GM18873 (cell line): ENCODE measurements around the gene CLASP2.

Experiments used
- ATAC-seq: cut with Tn5 transposase; IDR thresholded peaks from one replicate; pipeline ENCODE4 v1.9.1; 2021; ENCODE audit warnings: mild to moderate bottlenecking, moderate library complexity, moderate number of reproducible peaks; ENCODE audit not compliant: unreplicated experiment, low FRiP score

Gene CLASP2

DNA sequence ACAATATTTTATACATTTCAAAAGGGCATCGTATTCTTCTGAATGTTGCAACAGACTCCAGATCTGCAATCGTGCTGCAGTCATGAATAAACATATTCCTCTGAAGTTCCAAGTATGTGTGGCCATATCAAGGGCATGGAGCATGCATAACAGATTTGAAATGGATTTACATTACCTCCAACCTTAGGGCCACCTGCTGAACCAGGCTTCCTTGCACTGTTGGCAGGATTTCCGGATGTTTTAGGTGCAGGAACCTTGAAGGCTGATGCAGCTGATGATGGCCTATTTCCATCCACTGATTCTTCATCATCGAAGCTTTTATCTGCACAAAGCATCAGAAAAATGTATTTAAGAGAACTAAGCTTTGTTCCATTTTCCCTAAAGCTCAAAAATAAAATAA lies 73.5 kb downstream of the CLASP2 start:
- no peak for ATAC-seq

DNA sequence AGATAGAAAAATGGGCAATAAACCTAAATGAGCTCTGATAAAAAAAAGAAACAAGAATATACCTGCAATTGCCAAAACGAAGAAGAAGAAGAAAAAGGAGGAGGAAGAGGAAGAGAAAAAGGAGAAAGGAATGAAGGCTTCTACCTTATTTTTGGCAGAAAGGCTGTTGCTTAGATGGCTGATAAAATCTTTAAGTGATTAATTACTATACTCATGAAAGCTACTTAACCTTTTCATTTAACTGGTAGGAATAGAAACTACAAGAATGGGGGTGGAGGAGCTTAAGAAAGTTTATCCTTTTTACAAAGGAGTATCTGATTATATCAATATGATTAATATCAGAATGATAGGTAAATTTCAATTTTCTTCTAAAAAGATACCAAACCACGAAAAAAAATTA lies 75.2 kb downstream of the CLASP2 start:
- no peak for ATAC-seq

DNA sequence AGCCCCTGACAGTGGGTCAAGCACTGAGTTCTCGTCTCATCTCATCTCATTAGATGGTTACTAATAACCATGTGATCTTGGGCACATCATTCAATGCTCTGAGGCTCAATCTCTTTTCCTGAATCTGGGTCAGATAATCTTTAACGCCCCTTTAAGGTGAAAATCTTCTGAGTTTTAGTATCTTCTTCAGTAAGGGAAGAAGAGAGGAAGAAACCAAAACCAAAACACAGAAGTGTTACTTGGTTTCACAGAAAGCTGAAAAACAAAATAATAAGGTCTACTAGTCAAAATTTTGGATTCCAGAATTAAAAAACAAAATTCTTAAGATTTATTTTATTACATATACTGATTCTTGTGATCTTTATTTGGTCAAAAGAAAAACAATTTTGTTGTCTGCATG lies 78.2 kb downstream of the CLASP2 start:
- no peak for ATAC-seq

DNA sequence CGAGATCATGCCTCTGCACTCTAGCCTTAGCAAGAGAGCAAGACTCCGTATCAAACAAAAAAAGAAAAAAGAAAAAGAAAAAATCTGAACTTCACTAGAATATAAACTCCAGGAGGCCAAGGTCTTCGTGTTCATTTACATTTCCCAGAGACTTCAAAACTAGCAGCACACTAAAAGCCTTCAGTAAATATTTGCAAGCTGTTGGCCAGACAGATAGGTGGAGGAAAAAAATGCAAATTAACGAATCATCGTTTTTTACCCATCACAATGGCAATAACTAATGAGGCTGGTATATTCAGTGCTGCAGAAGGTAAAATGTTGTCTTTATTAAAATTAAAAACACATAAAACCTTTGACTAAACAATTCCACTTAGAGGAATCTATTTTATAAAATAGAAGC lies 80.6 kb downstream of the CLASP2 start:
- no peak for ATAC-seq

DNA sequence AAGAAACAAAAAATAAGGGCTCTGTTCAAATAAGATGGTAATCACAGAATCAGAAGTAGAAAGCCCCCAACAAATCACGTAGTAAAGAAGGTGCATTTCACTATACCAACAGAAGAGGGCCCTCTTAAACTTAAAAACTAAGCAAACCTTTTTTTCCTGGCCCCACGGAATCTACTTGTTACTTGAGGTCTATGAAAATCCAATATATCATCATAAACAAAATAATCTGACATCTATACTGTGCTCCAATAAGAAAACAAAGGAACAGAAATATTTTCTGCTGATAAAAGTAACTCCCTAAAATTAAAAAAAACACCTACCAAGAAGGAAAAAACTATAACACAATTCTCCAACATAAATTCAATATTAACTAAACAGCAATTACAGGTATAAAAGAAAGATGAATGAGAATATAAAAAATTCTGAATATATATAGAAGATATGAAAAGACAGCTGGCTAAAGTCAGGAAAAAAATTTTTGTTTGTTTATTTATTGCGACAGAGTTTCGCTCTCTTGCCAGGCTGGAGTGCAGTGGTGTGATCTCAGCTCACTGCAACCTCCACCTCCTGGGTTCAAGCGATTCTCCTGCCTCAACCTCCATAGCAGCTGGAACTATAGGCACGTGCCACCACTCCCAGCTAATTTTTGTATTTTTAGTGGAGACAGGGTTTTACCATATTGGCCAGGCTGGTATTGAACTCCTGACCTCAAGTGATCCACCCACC lies 81.8 kb downstream of the CLASP2 start:
- no peak for ATAC-seq

DNA sequence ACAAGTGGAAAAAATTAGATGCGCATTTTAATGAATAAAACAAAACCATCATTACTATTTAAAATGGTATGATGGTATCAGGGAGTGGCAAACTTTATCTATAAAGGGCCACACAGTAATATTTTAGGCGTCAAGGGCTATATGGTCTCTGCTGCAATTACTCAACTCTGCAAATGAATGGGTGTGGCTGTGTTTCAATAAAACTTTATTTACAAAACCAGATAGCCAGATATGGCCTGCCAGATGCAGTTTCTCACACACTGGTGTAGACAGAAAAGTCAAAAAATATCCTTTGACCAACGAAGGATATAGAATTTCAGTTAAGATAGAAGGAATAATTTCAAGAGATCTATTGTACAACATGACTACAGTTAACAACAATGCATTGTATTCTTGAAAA lies 83.8 kb downstream of the CLASP2 start:
- ATAC-seq, result no peak

DNA sequence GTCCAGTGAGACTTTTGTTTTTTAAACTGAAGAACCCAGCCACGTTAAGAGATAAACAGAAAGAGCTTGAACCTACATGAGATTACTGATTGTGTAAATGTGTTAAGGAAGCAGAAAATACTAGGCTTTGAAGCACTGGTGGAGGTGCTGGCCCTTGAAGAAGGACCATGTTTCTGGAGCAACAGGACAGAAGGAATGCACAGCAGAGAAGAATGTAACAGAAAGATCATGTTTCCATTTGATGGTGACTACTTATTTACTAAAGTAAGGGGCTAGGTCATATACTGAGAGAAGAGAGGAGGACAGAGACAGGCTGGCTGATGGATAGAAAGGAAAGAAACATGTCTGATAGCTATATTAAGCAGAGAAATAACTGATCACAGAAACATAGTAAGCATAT lies 88.8 kb downstream of the CLASP2 start:
- no peak for ATAC-seq

DNA sequence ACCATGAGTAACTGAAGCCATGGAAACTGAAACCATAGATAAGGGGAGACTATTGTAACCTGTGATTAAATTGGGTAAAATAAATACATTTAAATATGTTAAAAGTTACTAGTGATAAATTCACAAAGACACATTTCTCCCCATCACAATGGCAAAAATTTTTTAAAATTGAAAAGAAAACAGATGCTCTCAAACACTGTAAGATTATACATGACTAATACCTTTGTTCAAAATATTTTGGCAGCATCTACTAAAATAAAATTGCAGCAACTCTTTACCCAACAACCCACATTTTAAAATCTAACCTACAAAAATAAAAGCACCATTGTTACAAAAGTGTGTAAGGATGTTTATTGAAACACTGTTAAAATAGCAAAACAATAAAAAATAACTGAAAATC lies 93.3 kb downstream of the CLASP2 start:
- no peak for ATAC-seq

DNA sequence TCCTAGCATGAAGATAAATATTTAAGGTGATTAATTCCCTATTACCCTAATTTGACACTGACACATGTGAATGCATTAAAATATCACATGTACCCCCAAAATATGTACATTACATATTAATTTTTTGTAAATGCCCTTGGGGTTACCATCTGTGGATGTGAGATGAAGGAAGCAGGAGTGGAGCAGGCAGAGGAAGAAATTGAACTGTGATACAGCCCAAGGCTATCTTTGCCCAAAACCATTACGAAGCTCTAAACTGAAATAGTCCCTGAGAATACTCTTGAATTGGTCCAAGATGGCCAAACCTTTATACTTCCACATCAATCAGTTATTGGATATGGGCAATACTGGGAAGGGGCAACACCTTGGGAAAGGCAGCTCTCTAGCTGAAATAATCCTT lies 105.0 kb downstream of the CLASP2 start:
- no peak for ATAC-seq

DNA sequence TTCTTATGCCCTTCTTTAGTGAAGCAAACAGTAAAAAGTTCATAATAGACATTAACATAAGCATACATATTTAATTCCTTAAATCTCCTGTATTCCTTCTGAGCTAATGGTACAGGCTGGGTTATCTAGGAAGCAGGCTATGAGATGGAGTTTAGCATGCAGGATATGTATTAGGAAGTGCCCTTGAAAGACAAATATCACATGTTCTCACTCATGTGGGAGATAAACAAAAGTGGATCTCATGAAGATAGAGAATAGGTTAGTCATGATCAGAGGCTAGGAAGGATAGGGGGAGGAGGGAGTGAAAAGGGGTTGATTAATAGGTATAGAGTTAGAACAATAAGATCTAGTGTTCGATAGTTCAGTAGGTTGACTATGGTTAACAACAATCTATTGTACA lies 105.4 kb downstream of the CLASP2 start:
- ATAC-seq, result no peak

DNA sequence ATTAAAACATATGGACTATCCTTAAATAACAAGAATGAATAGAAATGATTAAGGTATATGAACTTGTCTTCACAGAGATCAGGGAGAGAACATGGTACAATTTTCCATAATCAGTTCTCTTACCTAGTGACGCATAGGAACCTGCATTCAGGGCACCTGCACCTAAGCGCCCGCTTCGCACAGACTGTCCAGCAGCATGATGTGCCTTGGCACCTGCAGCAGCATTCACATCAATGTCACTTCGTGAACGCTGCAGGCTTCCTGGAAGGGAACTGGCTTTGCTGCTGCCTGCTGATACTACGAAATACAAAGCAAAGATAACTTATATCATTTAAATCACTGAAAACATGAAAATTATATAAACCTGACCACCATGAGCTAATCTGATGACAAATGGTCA lies 115.2 kb downstream of the CLASP2 start:
- no peak for ATAC-seq

DNA sequence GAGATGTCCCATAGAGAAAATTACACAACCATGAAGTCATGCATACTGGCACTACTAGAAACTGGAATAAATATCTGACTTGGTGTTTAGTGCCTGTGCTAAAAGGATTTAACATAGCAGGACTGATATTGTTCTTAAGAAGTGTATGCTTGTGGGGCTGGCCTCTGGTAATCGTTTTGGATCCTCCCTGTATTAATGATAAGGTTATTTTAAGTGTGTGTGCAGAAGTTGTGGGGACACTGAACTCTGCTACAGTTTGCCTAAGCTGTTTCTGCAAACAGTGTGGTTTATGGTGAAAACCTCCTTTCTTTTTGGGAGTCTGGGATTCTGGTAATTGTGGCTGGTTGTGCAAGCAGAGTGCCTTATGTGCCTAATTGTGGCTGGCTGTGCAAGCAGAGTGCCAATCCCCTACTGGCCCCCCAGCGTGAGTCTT lies 120.8 kb downstream of the CLASP2 start:
- ATAC-seq, result no peak

DNA sequence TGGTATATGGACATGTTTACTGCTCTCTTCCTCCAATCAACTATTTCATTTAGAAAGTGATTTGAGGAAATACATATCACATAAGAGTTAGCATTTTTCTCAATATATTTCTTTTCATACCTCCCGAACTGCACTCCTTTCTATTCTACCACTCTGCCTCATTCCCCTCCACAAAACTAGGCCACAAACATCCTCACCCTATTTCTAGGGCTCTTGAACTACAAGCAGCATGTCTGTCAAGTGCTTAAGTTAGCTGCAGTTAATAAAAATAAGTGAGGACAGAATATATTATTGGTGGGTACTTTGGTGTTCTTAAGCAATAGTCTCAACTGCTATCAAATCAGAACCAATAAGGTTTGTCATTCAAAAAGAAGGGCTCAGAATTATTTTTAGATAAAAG lies 125.1 kb downstream of the CLASP2 start:
- ATAC-seq, result no peak

DNA sequence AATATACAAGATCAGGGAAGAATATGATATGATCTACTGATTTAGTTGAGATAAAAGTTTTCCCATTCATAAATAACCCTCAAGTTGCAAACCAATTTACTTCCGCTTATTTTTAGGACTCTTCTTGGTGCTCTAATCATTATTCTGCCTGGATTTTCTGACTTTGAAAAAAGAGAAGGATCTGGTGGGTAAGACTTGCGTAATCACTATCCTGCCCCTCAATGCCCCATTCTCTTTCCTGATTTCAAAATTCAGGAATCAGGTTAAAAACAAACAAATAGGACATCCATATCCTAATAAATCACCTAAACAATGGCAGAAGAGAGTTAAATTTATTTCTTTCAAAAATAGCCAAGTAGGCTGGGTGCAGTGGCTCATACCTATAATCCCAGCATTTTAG lies 127.5 kb downstream of the CLASP2 start:
- no peak for ATAC-seq

DNA sequence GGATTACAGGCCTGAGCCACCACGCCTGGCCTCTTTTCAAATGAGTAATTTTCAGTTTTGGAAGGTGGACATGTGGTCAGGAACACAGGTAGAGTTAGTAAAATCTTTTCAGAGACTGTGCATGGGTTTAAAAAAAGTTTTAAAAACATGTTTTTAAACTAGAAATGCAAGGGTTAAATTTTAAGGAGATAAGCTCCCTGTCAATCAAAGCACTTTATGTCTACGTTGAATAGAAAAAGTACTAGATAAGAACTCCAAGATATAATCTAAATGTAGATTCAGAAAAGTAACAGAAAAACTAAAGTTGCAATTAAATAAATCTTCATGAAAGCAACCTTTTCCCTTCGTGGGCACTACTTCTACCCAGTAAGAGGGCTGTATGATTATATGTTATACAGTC lies 131.7 kb downstream of the CLASP2 start:
- no peak for ATAC-seq

DNA sequence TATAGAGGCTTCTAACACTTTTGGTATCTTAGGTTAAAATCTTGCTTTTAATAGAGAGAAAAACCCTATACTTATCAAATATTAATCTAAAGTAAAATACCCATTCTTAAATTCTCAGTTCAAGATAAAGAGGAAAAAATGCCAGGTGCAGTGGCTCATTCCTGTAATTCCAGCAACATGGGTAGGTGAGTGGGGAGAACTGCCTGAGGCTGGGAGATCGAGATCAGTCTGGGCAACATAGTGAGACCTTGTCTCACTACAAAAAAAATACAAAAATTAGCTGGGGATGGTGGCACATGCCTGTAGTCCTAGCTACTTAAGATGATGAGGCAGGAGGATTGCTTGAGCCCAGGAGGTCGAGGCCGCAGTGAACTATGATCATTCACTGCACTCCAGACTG lies 135.8 kb downstream of the CLASP2 start:
- ATAC-seq, result no peak

DNA sequence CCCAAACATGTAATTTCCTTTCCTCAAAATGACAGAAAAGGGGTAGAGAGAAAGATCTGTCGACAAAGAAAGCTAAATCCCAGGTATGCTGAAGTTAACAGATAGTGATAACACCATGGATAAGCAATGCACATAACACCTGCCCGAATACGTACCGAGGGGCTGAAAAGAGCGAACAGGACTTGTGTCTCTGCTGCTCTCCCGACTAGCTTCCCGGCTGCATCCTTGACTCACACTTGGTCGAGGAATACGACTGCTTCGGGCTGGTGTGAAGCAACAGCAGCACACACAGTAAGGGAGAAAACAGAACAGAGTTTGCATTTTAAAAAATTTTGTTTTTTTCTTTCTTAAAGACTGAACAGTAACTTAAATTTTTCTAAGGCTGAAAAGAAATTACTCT lies 136.4 kb downstream of the CLASP2 start:
- no peak for ATAC-seq

DNA sequence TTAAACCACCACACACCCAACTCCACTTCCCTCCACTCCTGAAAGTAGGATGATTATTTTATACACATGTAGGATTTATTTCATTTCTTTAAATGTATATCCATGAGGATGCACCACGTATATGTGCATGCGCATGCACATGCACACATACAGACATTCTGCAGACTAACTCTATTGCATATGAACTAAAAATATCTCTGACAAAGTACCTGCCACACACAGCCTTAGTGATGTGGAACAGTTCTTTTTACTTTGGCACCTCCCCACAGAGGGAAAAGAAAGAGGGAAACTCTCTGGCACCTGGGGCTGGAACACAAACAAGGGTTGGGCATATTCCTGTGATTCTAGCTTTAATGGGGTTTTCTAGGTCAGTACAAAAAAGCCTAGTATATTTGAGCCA lies 138.2 kb downstream of the CLASP2 start:
- ATAC-seq, result no peak

DNA sequence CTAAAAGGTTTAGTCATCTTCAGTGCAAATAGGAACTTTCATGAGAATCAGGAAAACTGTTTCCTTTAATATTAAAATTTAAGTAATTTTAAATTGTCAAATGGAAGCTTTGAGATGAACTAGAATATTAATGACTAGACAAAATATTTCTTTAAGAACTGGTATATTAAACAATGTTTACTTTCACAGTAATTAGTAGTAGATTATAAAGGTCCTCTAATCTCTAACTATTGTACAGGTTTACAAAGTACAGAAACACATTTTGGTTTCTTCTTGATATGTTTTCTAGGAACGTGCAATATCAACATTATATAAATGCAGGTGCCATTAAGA lies 138.9 kb downstream of the CLASP2 start:
- no peak for ATAC-seq

DNA sequence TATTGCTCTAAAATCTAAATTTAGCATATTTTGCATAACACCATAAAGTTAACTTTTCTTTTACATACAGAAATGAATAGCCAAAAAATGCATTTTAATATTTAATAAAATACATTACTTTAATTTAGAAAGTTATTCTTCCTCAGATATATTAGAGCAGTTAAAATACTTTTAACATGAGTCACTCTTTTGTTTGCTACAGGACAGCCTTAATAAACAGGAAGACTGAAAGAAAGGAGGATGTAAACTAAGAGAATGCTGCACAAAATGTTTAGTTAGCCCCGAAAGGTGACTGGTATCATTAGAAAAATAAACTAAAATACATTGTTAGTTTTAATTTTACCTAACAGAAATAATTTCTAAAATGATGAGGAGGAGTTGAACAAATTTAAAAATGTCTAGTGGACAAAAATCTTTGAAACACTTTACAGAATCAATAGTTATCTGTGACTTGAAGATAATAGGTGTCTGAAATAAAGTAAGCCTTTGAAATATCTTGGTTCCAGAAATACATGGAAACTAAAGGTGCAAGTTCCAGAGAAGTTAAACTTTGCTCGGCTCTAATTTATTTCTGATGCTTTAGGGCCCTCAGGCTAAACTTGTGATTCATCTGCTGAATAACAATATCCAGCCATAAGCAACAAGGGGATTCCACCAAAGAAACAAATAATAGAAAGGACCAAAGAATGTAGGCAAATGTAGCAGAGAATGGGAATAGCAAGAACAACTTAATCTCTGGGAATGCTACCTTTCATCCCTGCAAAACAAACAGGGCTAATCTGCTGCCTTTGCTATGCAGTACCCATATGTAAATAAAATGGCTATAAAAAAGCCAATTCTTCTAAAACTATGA lies 139.5 kb downstream of the CLASP2 start:
- ATAC-seq, result no peak

DNA sequence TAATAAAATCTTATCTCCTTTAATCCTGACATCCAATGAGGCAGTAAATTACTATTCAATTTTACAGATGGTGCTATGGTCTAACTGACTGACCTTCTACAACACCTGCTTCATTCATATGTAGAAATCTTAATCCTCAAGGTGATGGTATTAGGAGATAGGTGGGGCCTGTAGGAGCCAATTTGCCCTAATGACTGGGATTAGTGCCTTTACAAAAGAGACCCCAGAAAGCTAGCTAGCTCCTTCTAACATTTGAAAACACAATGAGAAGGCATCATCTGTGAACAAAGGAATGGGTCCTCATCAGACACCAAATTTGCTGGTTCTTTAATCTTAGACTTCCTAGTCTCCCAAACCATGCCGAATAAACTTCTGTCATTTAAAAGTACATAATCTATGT lies 140.5 kb downstream of the CLASP2 start:
- ATAC-seq, result no peak

DNA sequence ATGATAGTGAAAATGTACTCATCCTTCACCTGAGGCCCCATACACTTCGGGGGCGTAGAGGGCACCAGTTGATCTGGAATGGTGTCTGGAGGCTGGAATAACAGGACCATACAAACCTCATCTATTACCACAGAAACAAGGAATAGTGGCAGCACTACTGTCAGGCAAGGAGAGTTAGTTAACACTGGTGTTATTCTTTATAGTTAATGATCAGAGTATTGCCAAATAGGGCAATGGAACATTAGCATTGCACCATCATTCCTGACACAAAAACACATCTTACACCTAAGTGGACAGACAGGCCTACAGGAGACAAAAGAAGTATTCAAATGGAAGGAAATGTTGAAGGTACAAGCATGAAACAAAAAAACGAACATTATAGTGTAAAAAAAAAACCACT lies 140.9 kb downstream of the CLASP2 start:
- ATAC-seq, result no peak
